HG02588 (cell line): Measurements from ENCODE around the gene KCNAB3.

ENCODE experiments used
- ATAC-seq: cut with Tn5 transposase; IDR thresholded peaks from one replicate; pipeline ENCODE4 v1.9.1; 2021; ENCODE audit warnings: mild to moderate bottlenecking, moderate library complexity; ENCODE audit not compliant: unreplicated experiment

KCNAB3 gene

GRCh38 chr17:7943291-7943690 is 13.6 kb upstream of the KCNAB3 start:
- ATAC-seq = no peak

GRCh38 chr17:7940743-7941142 is 11.1 kb upstream of the KCNAB3 start:
- no peak for ATAC-seq

DNA sequence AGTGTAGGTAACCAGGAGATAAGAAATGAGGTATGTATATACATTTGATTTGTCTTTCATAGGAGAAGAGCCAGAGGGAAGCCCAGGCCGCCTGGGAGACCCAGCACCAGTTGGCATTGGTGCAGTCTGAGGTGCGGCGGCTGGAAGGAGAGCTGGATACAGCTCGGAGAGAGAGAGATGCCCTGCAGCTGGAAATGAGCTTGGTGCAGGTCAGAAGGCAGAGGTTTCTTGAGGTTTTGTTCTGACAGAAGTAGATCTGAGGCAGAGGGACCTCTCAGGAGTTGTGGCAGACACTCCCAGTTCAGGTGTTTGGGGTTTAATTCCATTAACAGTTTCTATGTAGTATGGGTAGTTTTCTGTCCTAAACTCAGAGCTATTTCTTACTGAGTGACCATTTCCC is 10.4 kb upstream of the KCNAB3 start:
- ATAC-seq = no peak

DNA sequence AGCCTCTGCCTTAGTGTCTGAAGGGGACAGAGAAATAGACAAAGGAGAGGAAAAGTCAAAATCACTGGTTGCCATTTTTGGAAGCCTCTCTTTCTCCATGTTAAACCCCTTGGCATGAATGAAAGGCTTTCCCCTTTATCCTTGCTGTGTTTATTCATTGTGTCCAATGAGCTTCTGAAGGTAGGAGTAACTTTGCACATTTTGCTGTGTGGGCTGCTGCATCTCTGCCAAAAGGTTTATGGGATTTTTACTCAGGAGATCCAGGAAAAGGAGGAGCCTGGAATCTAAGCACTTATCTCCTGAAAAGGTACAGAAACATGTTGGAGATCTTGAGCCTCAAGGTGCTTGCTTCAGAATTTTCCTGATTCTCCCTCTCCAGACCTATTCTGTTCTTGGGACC is 6.2 kb upstream of the KCNAB3 start:
- ATAC-seq = no peak

- ATAC-seq = no peak
These were observed 3.3 kb upstream of the KCNAB3 start for GRCh38 chr17:7932949-7933348.

- no peak for ATAC-seq
These were observed 2.8 kb upstream of the KCNAB3 start for GRCh38 chr17:7932483-7932891.

DNA sequence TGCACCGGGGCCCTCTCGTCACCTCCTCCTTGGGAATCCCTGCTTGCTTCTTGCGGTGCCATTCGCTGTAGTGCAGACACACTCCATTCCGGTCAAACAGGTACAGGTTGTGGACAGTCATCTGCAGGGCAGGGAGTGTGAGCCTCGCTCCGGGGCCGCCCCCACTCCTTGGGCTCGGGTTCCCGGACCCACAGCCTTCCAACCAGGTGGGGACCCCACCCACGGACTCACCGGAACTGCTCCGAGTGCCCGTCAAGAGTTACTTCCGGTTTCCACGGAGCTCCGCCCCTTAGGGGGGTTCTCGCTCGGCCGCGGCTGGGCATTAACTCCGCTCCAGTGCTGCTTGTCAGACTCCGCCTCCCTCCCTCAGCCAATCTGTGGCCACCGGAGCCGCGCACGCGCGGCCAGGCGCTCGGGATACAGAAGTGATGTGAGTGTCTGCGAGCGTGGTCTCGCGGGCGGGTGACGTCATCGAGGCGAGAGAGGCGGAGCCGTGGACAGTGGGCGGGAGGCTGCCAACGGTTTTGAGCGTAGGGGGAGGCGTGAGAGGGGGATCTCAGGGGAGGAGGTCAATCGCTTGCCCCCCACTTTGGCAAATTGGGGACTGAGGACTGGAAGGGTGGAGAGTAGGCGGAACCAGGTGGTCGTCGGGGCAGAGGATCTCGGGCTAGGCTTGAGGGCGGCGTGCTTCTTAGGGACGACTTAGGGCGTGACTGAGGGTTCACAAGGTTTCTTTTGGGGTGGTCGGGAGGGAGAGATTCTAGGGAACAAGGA is 2.2 kb upstream of the KCNAB3 start, which contains the start of the genes CNTROB and TRAPPC1:
Gene CNTROB, plus strand, starts transcription at position 498 of the 774 bp plus-strand sequence. CDS start 874 bp downstream, outside the sequence.
Gene TRAPPC1, minus strand, starts transcription at position 238 of the 774 bp plus-strand sequence. Its CDS starts 117 bp downstream, at position 121.
- ATAC-seq = peak; percentile 89

DNA sequence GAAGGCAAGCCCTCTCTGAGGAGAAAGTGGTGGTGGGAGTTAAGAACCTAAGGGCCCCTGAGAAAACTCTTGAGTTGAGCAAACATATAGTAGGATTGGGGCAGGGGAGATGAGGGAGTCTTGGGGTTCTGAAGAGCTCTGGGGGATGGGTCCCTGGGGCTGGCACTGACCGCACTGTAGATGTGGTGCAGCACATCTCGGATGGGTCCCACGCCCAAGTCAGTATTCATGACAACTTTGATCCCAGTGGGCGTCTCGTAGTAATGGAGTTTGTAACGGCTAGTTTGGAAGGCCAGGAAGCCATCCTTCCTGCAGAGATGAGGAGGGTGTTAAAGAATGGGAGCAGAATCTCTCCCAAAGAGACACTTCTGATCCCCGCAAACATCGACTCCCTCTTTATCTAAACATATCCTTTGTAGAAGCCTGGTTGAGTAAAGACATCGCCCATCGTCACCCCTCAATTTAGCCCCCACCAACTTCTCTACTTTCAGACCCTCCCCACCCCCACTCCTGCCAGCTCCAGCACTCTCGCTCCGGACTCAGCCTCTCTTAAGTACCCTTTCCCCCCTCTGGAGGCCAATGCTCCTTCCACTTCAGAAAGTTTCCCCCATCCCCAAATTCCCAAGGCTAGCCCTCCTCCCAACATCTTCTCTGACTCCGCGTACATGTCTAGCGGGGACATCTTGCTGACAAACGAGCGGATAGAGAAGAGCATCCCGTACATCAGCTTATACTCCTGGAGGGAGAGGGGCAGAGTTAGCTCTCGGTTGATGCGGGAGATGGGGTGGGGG is 1.4 kb upstream of the KCNAB3 start:
- ATAC-seq = no peak

GRCh38 chr17:7927596-7927995 is 2.1 kb downstream of the KCNAB3 start:
- no peak for ATAC-seq

DNA sequence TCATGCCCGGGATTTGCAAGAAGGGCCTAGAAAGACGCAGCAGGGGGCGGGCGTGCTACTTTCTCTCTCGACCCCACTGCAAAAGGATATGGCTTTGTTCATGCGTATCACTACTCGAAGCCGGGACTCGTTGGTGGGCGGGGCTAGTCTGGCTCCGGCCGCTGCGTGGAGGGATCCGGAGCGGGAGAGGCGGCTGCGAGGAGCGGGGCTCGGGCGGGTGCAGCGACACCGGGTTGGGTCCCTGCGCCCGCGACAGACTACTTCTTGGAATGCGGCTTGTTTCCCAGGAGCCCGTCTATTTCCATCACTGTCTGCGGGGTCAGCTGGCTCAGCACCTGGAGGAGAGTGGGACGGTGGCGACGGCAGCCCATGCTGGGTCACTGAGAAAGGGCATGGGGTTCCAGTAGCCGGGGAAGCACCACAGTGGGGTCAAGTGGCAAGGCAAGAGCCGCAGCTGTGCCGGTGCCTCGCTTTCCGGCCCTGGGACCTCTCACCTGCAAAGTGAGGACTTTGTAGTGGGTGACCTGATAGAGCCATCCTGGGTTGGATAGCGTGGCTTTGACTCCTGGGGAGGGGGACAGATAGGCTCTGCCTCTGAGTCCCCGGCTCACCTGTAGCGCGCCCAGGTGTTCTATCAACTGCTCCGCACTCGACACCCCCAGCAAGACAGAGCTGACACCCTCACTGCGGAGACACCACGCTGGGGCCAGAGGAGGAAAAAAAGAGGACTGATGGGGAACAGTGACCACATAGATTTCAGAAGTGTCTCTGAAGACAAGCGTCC is 6.6 kb downstream of the KCNAB3 start:
- no peak for ATAC-seq

GRCh38 chr17:7922269-7922844 is 7.3 kb downstream of the KCNAB3 start:
- ATAC-seq = no peak

DNA sequence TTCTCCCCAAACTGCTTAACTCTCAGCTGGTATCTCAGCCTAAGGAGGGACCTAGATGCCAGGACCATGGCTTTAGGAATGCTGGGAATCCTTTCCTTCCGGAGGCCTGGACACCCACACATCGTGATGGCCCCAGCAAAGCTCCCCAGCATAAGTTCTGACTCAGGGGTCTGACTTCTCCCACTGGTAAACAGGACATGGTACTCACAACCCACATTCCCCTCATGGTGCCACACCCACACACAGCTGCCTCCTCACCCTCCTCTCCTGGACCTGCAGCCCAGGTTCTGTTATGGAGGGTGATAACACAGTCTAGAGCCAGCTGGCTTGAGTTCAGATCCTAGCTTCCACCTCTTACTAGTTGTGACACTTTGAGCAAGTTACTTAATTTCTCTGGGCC is 12.8 kb downstream of the KCNAB3 start:
- no peak for ATAC-seq

- ATAC-seq = no peak
These were observed 13.3 kb downstream of the KCNAB3 start for GRCh38 chr17:7916385-7916682.

DNA sequence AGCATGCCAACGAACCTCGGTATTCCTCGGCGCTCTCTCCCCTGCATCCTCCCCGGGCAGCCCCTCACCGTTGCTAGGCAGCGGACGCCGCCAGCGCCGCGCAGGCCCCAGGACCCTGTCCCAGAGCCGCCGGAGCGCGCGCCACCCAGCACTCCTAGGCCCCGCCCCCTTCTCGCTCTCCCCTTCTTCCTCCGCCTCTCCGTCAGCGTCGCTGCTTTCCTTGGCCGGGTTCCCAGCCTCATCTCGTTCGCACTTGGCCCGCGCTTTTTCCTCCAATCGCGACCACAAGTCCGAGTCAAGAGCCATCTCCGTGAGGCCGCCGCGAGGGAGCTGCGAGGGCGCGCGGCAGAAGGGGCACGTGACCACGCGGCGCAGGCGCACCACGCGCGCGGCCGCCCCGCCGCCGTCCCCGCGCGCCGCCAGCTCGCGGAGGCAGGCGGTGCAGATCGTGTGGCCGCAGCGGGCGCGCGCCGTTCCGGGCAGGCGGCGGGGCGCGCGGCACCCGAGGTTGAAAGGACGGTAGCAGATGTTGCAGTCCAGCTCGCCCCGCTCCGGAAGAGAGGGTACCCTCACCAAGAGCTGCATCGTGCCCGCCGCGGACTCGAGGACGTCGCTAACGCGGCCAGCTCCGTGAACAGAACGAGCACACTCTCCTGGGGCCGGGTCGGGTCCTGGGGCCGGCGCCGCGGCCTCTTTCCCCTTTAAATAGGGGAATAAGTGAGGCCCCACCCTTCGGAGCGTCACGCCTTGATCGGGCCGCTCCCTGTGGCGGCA is 13.9 kb downstream of the KCNAB3 start, which contains the start of gene RNF227:
Gene RNF227, minus strand, starts transcription at position 679 of the 774 bp plus-strand sequence. Its CDS starts 94 bp downstream, at position 585.
- ATAC-seq = peak; percentile 62

DNA sequence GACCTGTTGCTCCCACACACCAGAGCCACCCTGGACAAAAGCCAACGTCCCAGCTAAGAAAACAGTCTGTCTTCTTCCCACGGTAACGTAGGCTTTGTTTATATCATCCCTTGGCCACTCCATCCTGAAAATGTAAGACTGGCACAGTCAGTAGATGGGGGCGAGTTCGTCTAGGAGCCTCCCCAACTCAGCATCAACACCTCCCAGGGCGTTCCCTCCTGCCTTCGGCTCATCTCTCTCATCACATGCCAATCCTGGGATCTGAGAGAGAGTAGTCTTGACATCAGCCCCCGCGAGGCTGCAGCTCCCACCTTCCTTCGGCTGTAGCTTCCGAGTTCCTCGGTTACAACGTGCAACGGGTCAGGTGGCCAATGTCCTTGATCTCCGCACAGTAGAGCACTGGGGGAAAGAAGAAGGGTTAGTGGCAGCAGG is 14.5 kb downstream of the KCNAB3 start:
- ATAC-seq = no peak

DNA sequence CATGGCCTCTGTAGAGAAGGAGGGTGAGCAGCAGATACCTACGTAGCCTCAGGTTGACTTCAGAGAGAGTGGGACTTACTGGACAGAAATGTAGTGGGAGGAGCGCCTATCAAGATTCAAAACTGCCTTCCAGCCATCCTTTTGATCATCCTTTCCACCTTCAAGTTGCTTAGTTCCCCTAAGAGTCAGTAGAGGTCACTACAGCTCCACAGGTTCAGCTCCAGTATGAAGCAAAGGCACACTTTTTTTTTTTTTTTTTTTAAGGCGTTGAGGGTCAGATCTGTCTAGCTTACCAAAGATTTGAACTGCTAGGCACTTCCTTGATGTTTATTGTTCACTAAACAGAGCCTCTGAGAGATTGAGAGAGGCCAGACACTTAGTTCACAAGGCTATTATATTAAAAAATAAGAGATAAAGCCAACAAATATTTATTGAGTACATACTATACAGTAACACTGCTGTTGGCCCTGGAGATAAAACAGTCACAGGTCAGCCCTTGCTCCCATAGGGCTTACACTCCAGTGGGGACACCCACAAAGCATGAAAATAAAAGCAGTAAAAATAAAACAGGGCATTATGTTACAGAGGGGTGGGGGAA is 16.6 kb downstream of the KCNAB3 start:
- ATAC-seq = no peak

DNA sequence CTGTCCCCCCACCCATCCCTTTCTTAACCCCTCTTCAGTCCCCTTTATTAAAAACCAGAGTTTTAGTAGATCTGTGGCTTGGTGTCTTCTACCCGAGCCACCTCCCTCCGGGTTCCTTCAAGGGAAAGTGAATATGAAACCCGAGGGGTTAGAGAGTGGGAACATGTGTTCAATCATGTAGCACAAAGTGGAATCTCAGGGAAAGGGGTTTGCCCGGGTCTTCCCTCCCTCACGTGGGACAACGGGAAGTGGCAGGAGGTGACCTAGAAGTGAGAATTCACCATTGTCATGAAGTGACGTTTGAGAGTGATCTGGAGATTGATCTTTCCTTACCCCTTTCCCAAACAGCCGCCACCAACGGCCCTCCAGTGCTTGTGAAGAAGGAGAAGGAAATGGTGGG is 18.5 kb downstream of the KCNAB3 start:
- no peak for ATAC-seq

- ATAC-seq = no peak
These were observed 18.9 kb downstream of the KCNAB3 start for GRCh38 chr17:7910711-7911110.

- ATAC-seq = no peak
These were observed 19.4 kb downstream of the KCNAB3 start for GRCh38 chr17:7910281-7910680.

- ATAC-seq = no peak
These were observed 20.6 kb downstream of the KCNAB3 start for GRCh38 chr17:7909089-7909488.
